OCI-LY7 (cell line): ENCODE measurements around the gene BRD9.

Experiments
- EZH2phosphoT487 ChIP-seq: fragments of 200-600 bp; sonication (generic); IDR thresholded peaks from 2 replicates; pipeline ENCODE4 v1.6.1; 2018; ENCODE audit warnings: low read depth, borderline replicate concordance, mild to moderate bottlenecking, mixed run types, antibody characterized with exemption, low read length, moderate library complexity, mixed read lengths
- TF ChIP-seq, protein P1 (sequence below): fragments of 200-600 bp; sonication (generic); conservative IDR thresholded peaks from 2 replicates; pipeline ENCODE4 v1.5.1; 2014; ENCODE audit warnings: mild to moderate bottlenecking, antibody characterized with exemption, low read length, moderate library complexity, mixed read lengths

DNA sequence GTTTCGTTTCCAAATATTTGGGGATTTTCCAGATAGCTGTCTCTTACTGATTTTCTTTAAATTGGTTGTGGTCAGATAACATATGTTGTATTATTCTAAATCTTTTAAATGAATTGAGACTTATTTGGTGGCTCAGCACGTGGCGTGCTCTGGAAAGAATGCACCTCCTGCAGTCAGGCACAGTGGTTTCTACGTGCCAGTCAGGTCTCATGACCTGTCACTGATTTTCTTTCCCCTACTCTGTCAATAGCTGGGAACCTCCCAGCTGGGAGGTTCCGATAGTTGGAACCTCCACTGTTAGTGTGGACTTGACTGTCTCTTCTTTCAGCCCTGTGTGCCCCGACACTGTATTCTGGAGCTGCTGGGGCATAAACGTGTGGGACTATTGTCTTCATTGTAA, 27.7 kb upstream of the BRD9 start:
- TF ChIP-seq, protein P1, sequence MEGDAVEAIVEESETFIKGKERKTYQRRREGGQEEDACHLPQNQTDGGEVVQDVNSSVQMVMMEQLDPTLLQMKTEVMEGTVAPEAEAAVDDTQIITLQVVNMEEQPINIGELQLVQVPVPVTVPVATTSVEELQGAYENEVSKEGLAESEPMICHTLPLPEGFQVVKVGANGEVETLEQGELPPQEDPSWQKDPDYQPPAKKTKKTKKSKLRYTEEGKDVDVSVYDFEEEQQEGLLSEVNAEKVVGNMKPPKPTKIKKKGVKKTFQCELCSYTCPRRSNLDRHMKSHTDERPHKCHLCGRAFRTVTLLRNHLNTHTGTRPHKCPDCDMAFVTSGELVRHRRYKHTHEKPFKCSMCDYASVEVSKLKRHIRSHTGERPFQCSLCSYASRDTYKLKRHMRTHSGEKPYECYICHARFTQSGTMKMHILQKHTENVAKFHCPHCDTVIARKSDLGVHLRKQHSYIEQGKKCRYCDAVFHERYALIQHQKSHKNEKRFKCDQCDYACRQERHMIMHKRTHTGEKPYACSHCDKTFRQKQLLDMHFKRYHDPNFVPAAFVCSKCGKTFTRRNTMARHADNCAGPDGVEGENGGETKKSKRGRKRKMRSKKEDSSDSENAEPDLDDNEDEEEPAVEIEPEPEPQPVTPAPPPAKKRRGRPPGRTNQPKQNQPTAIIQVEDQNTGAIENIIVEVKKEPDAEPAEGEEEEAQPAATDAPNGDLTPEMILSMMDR, result no peak
- TF ChIP-seq EZH2phosphoT487, result no peak
